SK-N-SH (cell line): ENCODE data around the gene MST1. TPM values are rescaled to one million over a fixed set of nuclear protein-coding genes. Genes with fewer than 3 reads are reported as not detected.

Experiments
- CTCF ChIA-PET: fragments of 300-600, 350-600 bp; formaldehyde crosslinking; extraction: SDS; loops from one replicate; lab custom pipeline; 2021; lab: Yijun Ruan, JAX
- POLR2A ChIA-PET: fragments of 350-600 bp; sonication (Branson Sonifier 250); formaldehyde crosslinking; extraction: SDS; loops from one replicate; lab custom pipeline; 2020; ENCODE audit warnings: antibody characterized with exemption, inconsistent platforms; lab: Yijun Ruan, JAX
- DNase-seq: peaks from one replicate; pipeline ENCODE4 v3.0.0; 2012
- H2AFZ ChIP-seq: fragments of 200-600 bp; sonication (generic); 2 replicates; pipeline ENCODE4 v1.8.1; 2016; ENCODE audit warnings: antibody characterized with exemption, mild to moderate bottlenecking, low read depth
- H3F3A ChIP-seq: fragments of 200-600 bp; sonication (generic); replicated peaks from 2 replicates; pipeline ENCODE3; 2016; ENCODE audit warnings: antibody characterized with exemption, mild to moderate bottlenecking; ENCODE audit not compliant: insufficient read depth
- H3K27ac ChIP-seq, 2 experiments: fragments of 200-500 bp in 1 of 2; fragments of 200-600 bp in 1 of 2; sonication (Bioruptor generic) in 1 of 2; sonication (generic), shearing (Covaris generic) in 1 of 2; 2 replicates each; pipeline versions ENCODE4 v1.5.1 to v1.6.1; 2014 to 2016; ENCODE audit warnings: low read depth in 2 of 2, inconsistent platforms in 1 of 2, low read length in 1 of 2, mild to moderate bottlenecking in 1 of 2, mixed read lengths in 1 of 2
- H3K27me3 ChIP-seq: fragments of 200-600 bp; sonication (generic), shearing (Covaris generic); 2 replicates; pipeline ENCODE4 v1.6.1; 2016; ENCODE audit warnings: mixed run types; ENCODE audit not compliant: insufficient read depth
- H3K36me3 ChIP-seq, 2 experiments: fragments of 200-500 bp in 1 of 2; fragments of 200-600 bp in 1 of 2; sonication (Bioruptor generic) in 1 of 2; sonication (generic) in 1 of 2; replicated peaks in 1 of 2; 2 replicates each; pipeline versions ENCODE3 to v1.5.1; 2014 to 2016; ENCODE audit warnings: low read length in 1 of 2, mild to moderate bottlenecking in 1 of 2; ENCODE audit not compliant: insufficient read depth in 2 of 2, control insufficient read depth in 1 of 2
- H3K4me1 ChIP-seq, 2 experiments: fragments of 200-500 bp in 1 of 2; fragments of 200-600 bp in 1 of 2; sonication (Bioruptor generic) in 1 of 2; sonication (generic), shearing (Covaris generic) in 1 of 2; 2 replicates each; pipeline versions ENCODE4 v1.5.1 to v1.6.1; 2014 to 2016; ENCODE audit warnings: low read depth in 1 of 2, low read length in 1 of 2, mixed run types in 1 of 2; ENCODE audit not compliant: insufficient read depth in 2 of 2, control insufficient read depth in 1 of 2
- H3K4me2 ChIP-seq: fragments of 200-600 bp; sonication (generic), shearing (Covaris generic); 2 replicates; pipeline ENCODE4 v1.6.1; 2017; ENCODE audit warnings: mixed run types
- H3K4me3 ChIP-seq, 2 experiments: fragments of 200-500 bp in 1 of 2; fragments of 200-600 bp in 1 of 2; sonication (Bioruptor generic) in 1 of 2; sonication (generic), shearing (Covaris generic) in 1 of 2; 2 replicates each; pipeline versions ENCODE4 v1.5.1 to v1.8.1; 2014 to 2016; ENCODE audit warnings: low read depth in 2 of 2, inconsistent platforms in 1 of 2, low read length in 1 of 2, mild to moderate bottlenecking in 1 of 2, mixed read lengths in 1 of 2, moderate library complexity in 1 of 2
- H3K79me2 ChIP-seq: fragments of 200-600 bp; sonication (generic); 2 replicates; pipeline ENCODE4 v1.8.1; 2017; ENCODE audit warnings: mild to moderate bottlenecking; ENCODE audit not compliant: insufficient read depth
- H3K9ac ChIP-seq: fragments of 200-600 bp; sonication (generic); 2 replicates; pipeline ENCODE4 v1.6.1; 2017; ENCODE audit warnings: mixed run types
- H3K9me2 ChIP-seq: fragments of 200-600 bp; sonication (generic); 2 replicates; pipeline ENCODE4 v1.6.1; 2017; ENCODE audit warnings: mixed run types
- H3K9me3 ChIP-seq: fragments of 200-600 bp; sonication (generic); 2 replicates; pipeline ENCODE4 v1.6.1; 2017; ENCODE audit warnings: mixed run types, mild to moderate bottlenecking, moderate library complexity
- H4K20me1 ChIP-seq: fragments of 200-600 bp; sonication (generic); 2 replicates; pipeline ENCODE4 v1.6.1; 2017; ENCODE audit warnings: mild to moderate bottlenecking, mixed run types; ENCODE audit not compliant: insufficient read depth
- CHD2 ChIP-seq: fragments of 150-350 bp; IDR thresholded peaks from 2 replicates; pipeline ENCODE4 v1.6.1; 2018; ENCODE audit warnings: low read length; ENCODE audit not compliant: partially characterized antibody
- EP300 ChIP-seq, 2 experiments: IDR thresholded peaks; 2 replicates each; pipeline versions ENCODE4 v1.4.0 to v1.6.1; 2012; ENCODE audit warnings: borderline replicate concordance in 1 of 2, low read depth in 1 of 2, low read length in 1 of 2
- FOXJ3 ChIP-seq: sonication (generic); formaldehyde crosslinking; IDR thresholded peaks from 2 replicates; pipeline ENCODE4 v1.5.1; 2020; ENCODE audit warnings: mild to moderate bottlenecking, missing genetic modification reagents
- GABPA ChIP-seq: IDR thresholded peaks from 2 replicates; pipeline ENCODE4 v1.4.0; 2012; ENCODE audit warnings: low read depth, mild to moderate bottlenecking
- JUND ChIP-seq: IDR thresholded peaks from 2 replicates; pipeline ENCODE4 v1.4.0; 2012
- NFIC ChIP-seq: IDR thresholded peaks from 2 replicates; pipeline ENCODE4 v1.4.0; 2012; ENCODE audit warnings: borderline replicate concordance
- POLR2AphosphoS5 ChIP-seq: IDR thresholded peaks from 2 replicates; pipeline ENCODE4 v1.6.1; 2012; ENCODE audit warnings: low read depth, low read length
- RFX5 ChIP-seq: IDR thresholded peaks from 2 replicates; pipeline ENCODE4 v1.6.1; 2012; ENCODE audit warnings: mild to moderate bottlenecking, improper control_type of control experiment, low read length
- TEAD4 ChIP-seq: IDR thresholded peaks from 2 replicates; pipeline ENCODE4 v1.4.0; 2012; ENCODE audit warnings: mild to moderate bottlenecking, borderline replicate concordance; ENCODE audit not compliant: insufficient read depth
- USF1 ChIP-seq: IDR thresholded peaks from 2 replicates; pipeline ENCODE4 v1.4.0; 2012; ENCODE audit warnings: low read depth, borderline replicate concordance
- USF2 ChIP-seq: fragments of 150-350 bp; IDR thresholded peaks from 2 replicates; pipeline ENCODE4 v1.6.1; 2017; ENCODE audit warnings: antibody characterized with exemption, low read length, low read depth, borderline replicate concordance
- ZBTB33 ChIP-seq: IDR thresholded peaks from 2 replicates; pipeline ENCODE4 v1.4.0; 2012; ENCODE audit warnings: low read depth, borderline replicate concordance
- WGBS: methylation state at CpG from one replicate; pipeline ENCODE4 v1.1.6; 2017; ENCODE audit warnings: low lambda C conversion rate; 5-methylcytosine and 5-hydroxymethylcytosine counted together
- polyA plus RNA-seq, 3 experiments: library from polyadenylated mRNA; depleted of rRNA; stranded (reverse); fragments of >200 nt; gene quantifications; 2 replicates each; pipeline ENCODE4 v1.2.3, GENCODE V29; 2012
- TF ChIP-seq, protein P1 (sequence below): IDR thresholded peaks from 2 replicates; pipeline ENCODE4 v1.6.1; 2012; ENCODE audit warnings: mild to moderate bottlenecking, low read depth, low read length, moderate library complexity
- TF ChIP-seq, protein P2 (sequence below): IDR thresholded peaks from 2 replicates; pipeline ENCODE4 v1.4.0; 2012; ENCODE audit warnings: low read depth

Gene MST1
- polyA plus RNA-seq, 1 of the 3 experiments (the other 2 are of a cell fraction): 35.1 TPM

- no peaks in the 10 kb centered on the region for H3K9me2 ChIP-seq
- H3K4me3 ChIP-seq: no peak overlapping the region
- H3K27me3 ChIP-seq: no peaks in the 10 kb centered on the region
- ChIA-PET CTCF (interaction anchor here (3.1 to 5.3 kb wide), 2 partner anchors 7 to 125 kb away, joined by 20 to 57 read pairs; no protein-coding TSS in a partner anchor), POLR2A (no interaction called here)
- no peak for DNase-seq
- peaks cover 0 to 4% of the 10 kb centered on the region in 2 experiments; a peak in 1 of 4 replicates for H3K4me1 ChIP-seq
- H3K4me2 ChIP-seq: no peak overlapping the region
- no peaks in the 10 kb centered on the region for H3K36me3 ChIP-seq
- WGBS: 60% methylated on average over 3 of the region's 11 CpGs
- H3F3A ChIP-seq: no peaks in the 10 kb centered on the region
- no peaks in the 10 kb centered on the region for H4K20me1 ChIP-seq
- no peak overlapping the region; a peak in 1 of 4 replicates for H3K27ac ChIP-seq
- no peak overlapping the region for H2AFZ ChIP-seq
- no peaks in the 10 kb centered on the region for H3K9me3 ChIP-seq
- no peak overlapping the region for H3K9ac ChIP-seq
- H3K79me2 ChIP-seq: no peaks in the 10 kb centered on the region
- TF ChIP-seq RFX5 (no peak), ZBTB33 (no peak), CHD2 (no peak), GABPA (no peak), FOXJ3 (CRISPR knock-in tag) (no peak), TEAD4 (no peak), EP300 (IDR thresholded peaks at IDR 0.05; ENCODE audit: borderline replicate concordance in 1 of 2, low read depth in 1 of 2, low read length in 1 of 2) (no peak), NFIC (no peak), USF2 (no peak), POLR2AphosphoS5 (no peak), USF1 (no peak), JUND (no peak)
- TF ChIP-seq, protein P1, sequence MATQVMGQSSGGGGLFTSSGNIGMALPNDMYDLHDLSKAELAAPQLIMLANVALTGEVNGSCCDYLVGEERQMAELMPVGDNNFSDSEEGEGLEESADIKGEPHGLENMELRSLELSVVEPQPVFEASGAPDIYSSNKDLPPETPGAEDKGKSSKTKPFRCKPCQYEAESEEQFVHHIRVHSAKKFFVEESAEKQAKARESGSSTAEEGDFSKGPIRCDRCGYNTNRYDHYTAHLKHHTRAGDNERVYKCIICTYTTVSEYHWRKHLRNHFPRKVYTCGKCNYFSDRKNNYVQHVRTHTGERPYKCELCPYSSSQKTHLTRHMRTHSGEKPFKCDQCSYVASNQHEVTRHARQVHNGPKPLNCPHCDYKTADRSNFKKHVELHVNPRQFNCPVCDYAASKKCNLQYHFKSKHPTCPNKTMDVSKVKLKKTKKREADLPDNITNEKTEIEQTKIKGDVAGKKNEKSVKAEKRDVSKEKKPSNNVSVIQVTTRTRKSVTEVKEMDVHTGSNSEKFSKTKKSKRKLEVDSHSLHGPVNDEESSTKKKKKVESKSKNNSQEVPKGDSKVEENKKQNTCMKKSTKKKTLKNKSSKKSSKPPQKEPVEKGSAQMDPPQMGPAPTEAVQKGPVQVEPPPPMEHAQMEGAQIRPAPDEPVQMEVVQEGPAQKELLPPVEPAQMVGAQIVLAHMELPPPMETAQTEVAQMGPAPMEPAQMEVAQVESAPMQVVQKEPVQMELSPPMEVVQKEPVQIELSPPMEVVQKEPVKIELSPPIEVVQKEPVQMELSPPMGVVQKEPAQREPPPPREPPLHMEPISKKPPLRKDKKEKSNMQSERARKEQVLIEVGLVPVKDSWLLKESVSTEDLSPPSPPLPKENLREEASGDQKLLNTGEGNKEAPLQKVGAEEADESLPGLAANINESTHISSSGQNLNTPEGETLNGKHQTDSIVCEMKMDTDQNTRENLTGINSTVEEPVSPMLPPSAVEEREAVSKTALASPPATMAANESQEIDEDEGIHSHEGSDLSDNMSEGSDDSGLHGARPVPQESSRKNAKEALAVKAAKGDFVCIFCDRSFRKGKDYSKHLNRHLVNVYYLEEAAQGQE: no peak
- TF ChIP-seq, protein P2, sequence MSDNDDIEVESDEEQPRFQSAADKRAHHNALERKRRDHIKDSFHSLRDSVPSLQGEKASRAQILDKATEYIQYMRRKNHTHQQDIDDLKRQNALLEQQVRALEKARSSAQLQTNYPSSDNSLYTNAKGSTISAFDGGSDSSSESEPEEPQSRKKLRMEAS: no peak
Observed at GRCh38 chr3:49664300-49664699, 25.0 kb downstream of the MST1 start.
